Right lobe of liver (tissue), 4 donors: Measurements from ENCODE around the gene GPC5.

Experiments
- CTCF ChIP-seq, 4 donors: fragments of 200-600 bp in 3 of 4; fragments of 450-650 bp in 1 of 4; IDR thresholded peaks; one replicate each; pipeline versions ENCODE4 v1.5.1 to v1.8.0; 2016 to 2022; ENCODE audit warnings: antibody characterized with exemption in 4 of 4, mild to moderate bottlenecking in 2 of 4
- POLR2A ChIP-seq: fragments of 450-650 bp; IDR thresholded peaks from one replicate; pipeline ENCODE4 v1.6.1; 2017; ENCODE audit warnings: antibody characterized with exemption, mild to moderate bottlenecking
- donor health status: DM: no; HTN: no; CAD: no.
- donor health status: DM: no; HTN: no; CAD: no.
- donor health status: DM: no; HTN: yes; CAD: no.

DNA sequence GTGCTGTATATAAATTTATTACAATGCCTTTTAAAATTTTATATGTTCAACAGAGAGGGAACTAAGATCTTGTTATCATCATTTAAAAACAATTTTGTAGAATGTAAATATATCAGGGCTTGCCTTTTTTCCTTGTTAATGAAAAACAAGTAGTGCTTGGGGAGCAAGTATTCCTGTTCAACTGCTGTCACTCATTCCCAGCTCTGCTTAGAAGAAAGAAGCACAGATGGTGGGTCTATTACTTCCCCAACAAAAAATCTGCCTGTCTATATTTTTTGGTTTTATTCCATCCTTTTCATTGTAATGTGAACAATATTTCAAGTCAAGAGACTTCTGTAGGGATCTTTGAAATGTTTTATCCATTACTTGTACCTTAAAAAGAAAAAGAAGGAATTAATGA, 503.9 kb downstream of the GPC5 start:
- no peak for TF ChIP-seq CTCF (IDR thresholded peaks at IDR 0.05)
- TF ChIP-seq POLR2A: no peak
